HepG2 (cell line): ENCODE data around the gene DOC2A. TPM values are rescaled to one million over a fixed set of nuclear protein-coding genes. Genes with fewer than 3 reads are reported as not detected.

Experiments
- ARID4A ChIP-seq: sonication (generic); formaldehyde crosslinking; IDR thresholded peaks from 2 replicates; pipeline ENCODE4 v1.5.0; 2020; ENCODE audit warnings: mild to moderate bottlenecking, missing genetic modification reagents, borderline replicate concordance
- CERS6 ChIP-seq: sonication (generic); formaldehyde crosslinking; IDR thresholded peaks from 2 replicates; pipeline ENCODE4 v1.5.0; 2020; ENCODE audit warnings: missing genetic modification reagents
- CREBL2 ChIP-seq: sonication (generic); formaldehyde crosslinking; IDR thresholded peaks from 2 replicates; pipeline ENCODE4 v1.8.1; 2023; ENCODE audit warnings: missing genetic modification reagents, mild to moderate bottlenecking, borderline replicate concordance
- HNRNPL ChIP-seq: fragments of 200-400 bp; formaldehyde crosslinking; IDR thresholded peaks from 2 replicates; pipeline ENCODE4 v1.6.1; 2017; ENCODE audit warnings: mild to moderate bottlenecking, low read depth, low read length
- HOXD1 ChIP-seq: sonication (generic); formaldehyde crosslinking; IDR thresholded peaks from 2 replicates; pipeline ENCODE4 v1.5.0; 2020; ENCODE audit warnings: missing genetic modification reagents
- JARID2 ChIP-seq: sonication (generic); formaldehyde crosslinking; IDR thresholded peaks from 2 replicates; pipeline ENCODE4 v1.8.1; 2023; ENCODE audit warnings: missing genetic modification reagents, inconsistent platforms; ENCODE audit not compliant: insufficient replicate concordance
- NONO ChIP-seq, 2 experiments: fragments of 450-650 bp in 1 of 2; sonication (generic) in 1 of 2; formaldehyde crosslinking in 1 of 2; IDR thresholded peaks in 1 of 2; conservative IDR thresholded peaks in 1 of 2; 2 replicates each; pipeline versions ENCODE4 v1.6.1 to v1.8.0; 2017 to 2022; ENCODE audit warnings: mild to moderate bottlenecking in 1 of 2, missing genetic modification reagents in 1 of 2, moderate library complexity in 1 of 2
- PATZ1 ChIP-seq: sonication (generic); formaldehyde crosslinking; IDR thresholded peaks from 2 replicates; pipeline ENCODE4 v1.4.0; 2020; ENCODE audit warnings: missing genetic modification reagents
- PCBP2 ChIP-seq: fragments of 200-400 bp; formaldehyde crosslinking; optimal IDR thresholded peaks from 2 replicates; pipeline ENCODE3; 2018; ENCODE audit warnings: low read length, low read depth; ENCODE audit not compliant: poor library complexity, severe bottlenecking
- SALL1 ChIP-seq: sonication (generic); formaldehyde crosslinking; IDR thresholded peaks from 2 replicates; pipeline ENCODE4 v1.8.0; 2022; ENCODE audit warnings: mild to moderate bottlenecking, missing genetic modification reagents
- TAF1 ChIP-seq: sonication (generic); formaldehyde crosslinking; IDR thresholded peaks from 2 replicates; pipeline ENCODE4 v1.4.0; 2020; ENCODE audit warnings: missing genetic modification reagents
- TCF12 ChIP-seq, 2 experiments: fragments of 450-650 bp in 1 of 2; sonication (generic) in 1 of 2; formaldehyde crosslinking in 1 of 2; IDR thresholded peaks; 2 replicates each; pipeline versions ENCODE4 v1.6.1 to v1.8.0; 2017 to 2022; ENCODE audit warnings: antibody characterized with exemption in 1 of 2, mild to moderate bottlenecking in 1 of 2, missing genetic modification reagents in 1 of 2, moderate library complexity in 1 of 2
- ZBTB1 ChIP-seq: sonication (generic); formaldehyde crosslinking; IDR thresholded peaks from 2 replicates; pipeline ENCODE4 v1.4.0; 2020; ENCODE audit warnings: missing genetic modification reagents, borderline replicate concordance
- ZBTB7B ChIP-seq: sonication (generic); formaldehyde crosslinking; IDR thresholded peaks from 2 replicates; pipeline ENCODE4 v1.4.0; 2020; ENCODE audit warnings: missing genetic modification reagents
- ZNF143 ChIP-seq: sonication (generic); formaldehyde crosslinking; IDR thresholded peaks from 2 replicates; pipeline ENCODE4 v1.4.0; 2020; ENCODE audit warnings: missing genetic modification reagents
- ZNF180 ChIP-seq: sonication (generic); formaldehyde crosslinking; IDR thresholded peaks from 2 replicates; pipeline ENCODE4 v1.4.0; 2020; ENCODE audit warnings: low read depth, missing genetic modification reagents, borderline replicate concordance
- ZNF263 ChIP-seq: sonication (generic); formaldehyde crosslinking; IDR thresholded peaks from 2 replicates; pipeline ENCODE4 v1.4.0; 2020; ENCODE audit warnings: missing genetic modification reagents
- ZNF354B ChIP-seq: sonication (generic); formaldehyde crosslinking; IDR thresholded peaks from 2 replicates; pipeline ENCODE4 v1.8.0; 2022; ENCODE audit warnings: mild to moderate bottlenecking, missing genetic modification reagents
- ZNF501 ChIP-seq: sonication (generic); formaldehyde crosslinking; IDR thresholded peaks from 2 replicates; pipeline ENCODE4 v1.5.1; 2020; ENCODE audit warnings: mild to moderate bottlenecking, moderate library complexity, missing genetic modification reagents
- ZNF724P ChIP-seq: sonication (generic); formaldehyde crosslinking; IDR thresholded peaks from 2 replicates; pipeline ENCODE4 v1.8.0; 2022; ENCODE audit warnings: missing genetic modification reagents, borderline replicate concordance
- ZNF75D ChIP-seq: sonication (generic); formaldehyde crosslinking; IDR thresholded peaks from 2 replicates; pipeline ENCODE4 v1.8.1; 2023; ENCODE audit warnings: missing genetic modification reagents, mild to moderate bottlenecking, borderline replicate concordance
- ZNF878 ChIP-seq: sonication (generic); formaldehyde crosslinking; IDR thresholded peaks from 2 replicates; pipeline ENCODE4 v1.8.1; 2023; ENCODE audit warnings: mild to moderate bottlenecking, missing genetic modification reagents, moderate library complexity
- polyA plus RNA-seq, 8 experiments: library from polyadenylated mRNA; depleted of rRNA in 3 of 8; stranded (reverse) in 7 of 8; unstranded in 1 of 8; fragments of >200 nt; fragmentation: Illumina TruSeq in 4 of 8; extraction: Trizol in 4 of 8; gene quantifications; 2 replicates each; pipeline versions ENCODE4 v1.2.1 to v1.2.3, GENCODE V29; 2011 to 2016; ENCODE audit warnings: low read depth in 4 of 8, missing spikeins in 1 of 8, mixed read lengths in 1 of 8; ENCODE audit not compliant: insufficient read depth in 1 of 8
- total RNA-seq, 5 experiments: library from RNA; depleted of rRNA; stranded (reverse); fragments of >200 nt; fragmentation: Illumina TruSeq; extraction: Trizol; gene quantifications; 2 replicates each; pipeline ENCODE4 v1.2.3, GENCODE V29; 2016; ENCODE audit warnings: low read depth in 1 of 5

Gene DOC2A
- total and polyA plus RNA-seq, 2 of the 13 experiments (the other 11 are each of a cell fraction or from before 2014, with no cell fraction given): 0.15 to 0.55 TPM

GRCh38 chr16:29963021-29963743 is 47.6 kb downstream of the DOC2A start (continued):
- TF ChIP-seq TAF1 (CRISPR knock-in tag) (no peak), CREBL2 (CRISPR knock-in tag) (no peak), JARID2 (CRISPR knock-in tag) (no peak), CERS6 (CRISPR knock-in tag) (no peak; the same call in 1 of the 2 replicates), NONO (IDR thresholded peaks at IDR 0.05) (no peak), NONO (CRISPR knock-in tag; conservative IDR thresholded peaks at IDR 0.05) (peak; percentile 49; the same call in 1 of the 2 replicates), HNRNPL (0 out of 2 replicates have a peak, but pooled peaks have one; percentile 73), SALL1 (CRISPR knock-in tag) (no peak; the same call in 1 of the 2 replicates), ZNF143 (CRISPR knock-in tag) (0 out of 2 replicates have a peak, but pooled peaks have one; percentile 16), ZBTB1 (CRISPR knock-in tag) (no peak), TCF12 (IDR thresholded peaks at IDR 0.05) (no peak), TCF12 (CRISPR knock-in tag; IDR thresholded peaks at IDR 0.05) (no peak), ZBTB7B (0 out of 2 replicates have a peak, but pooled peaks have one; percentile 6), HOXD1 (CRISPR knock-in tag) (no peak), ZNF180 (no peak), ZNF501 (peak; percentile 19; the same call in 1 of the 2 replicates), PATZ1 (CRISPR knock-in tag) (no peak), ZNF878 (CRISPR knock-in tag) (no peak), ZNF724P (CRISPR knock-in tag) (no peak), ZNF263 (CRISPR knock-in tag) (no peak), ZNF75D (CRISPR knock-in tag) (no peak), ARID4A (CRISPR knock-in tag) (no peak), PCBP2 (no peak), ZNF354B (CRISPR knock-in tag) (no peak)
